Measurements from ENCODE around the gene TPK1. TPM values are rescaled to one million over a fixed set of nuclear protein-coding genes. Genes with fewer than 3 reads are reported as not detected.

The TPK1 gene
- polyA plus RNA-seq, 1 donor from 2014 or later, result 3.5 TPM

GRCh38 chr7:144709066-144709465 is 126.8 kb downstream of the TPK1 start:
- H2AFZ ChIP-seq (ENCODE audit: low read depth, low read length), result no peak overlapping the region
- H3K79me2 ChIP-seq (replicated peaks; ENCODE audit: insufficient read depth, low read length), result no peaks in the 10 kb centered on the region
- H3K36me3 ChIP-seq (ENCODE audit: insufficient read depth, low read length), result no peaks in the 10 kb centered on the region
- no peaks in the 10 kb centered on the region for H3K9me2 ChIP-seq (ENCODE audit: insufficient read depth, low read length)
- TF ChIP-seq TAF1 (IDR thresholded peaks at IDR 0.05; ENCODE audit: low read depth), result no peak
- TF ChIP-seq REST (IDR thresholded peaks at IDR 0.05; ENCODE audit: borderline replicate concordance), result no peak
- TF ChIP-seq SMC3 (conservative IDR thresholded peaks at IDR 0.05; ENCODE audit: poor library complexity), result no peak
- TF ChIP-seq CTCF (IDR thresholded peaks at IDR 0.05; ENCODE audit: poor library complexity, severe bottlenecking), result no peak
- no peak for TF ChIP-seq EZH2 (IDR thresholded peaks at IDR 0.05; ENCODE audit: borderline replicate concordance, insufficient read depth, low read length, poor library complexity, severe bottlenecking)
- TF ChIP-seq EP300 (conservative IDR thresholded peaks at IDR 0.05; ENCODE audit: poor library complexity, severe bottlenecking), result no peak
- no peak for TF ChIP-seq POLR2AphosphoS5 (IDR thresholded peaks at IDR 0.05)
- no peak for TF ChIP-seq RAD21 (conservative IDR thresholded peaks at IDR 0.05)
- no peak for TF ChIP-seq MXI1 (conservative IDR thresholded peaks at IDR 0.05; ENCODE audit: poor library complexity, severe bottlenecking)
- H3K4me3 ChIP-seq (ENCODE audit: low read length), result no peak overlapping the region
- H3F3A ChIP-seq (ENCODE audit: insufficient read depth, low read length, poor library complexity, severe bottlenecking), result no peaks in the 10 kb centered on the region
- H3K9me3 ChIP-seq (ENCODE audit: low read length), result no peaks in the 10 kb centered on the region
- no peaks in the 10 kb centered on the region for H3K27me3 ChIP-seq (ENCODE audit: insufficient read depth, low read depth, low read length)
- no peaks in the 10 kb centered on the region for H4K20me1 ChIP-seq (ENCODE audit: insufficient read depth)
- no peak overlapping the region for H3K9ac ChIP-seq (ENCODE audit: low read length)
- no peak overlapping the region for H3K27ac ChIP-seq (ENCODE audit: low read length)
- no peak overlapping the region for H3K4me2 ChIP-seq (ENCODE audit: low read length)

GRCh38 chr7:144691240-144691639 is 144.6 kb downstream of the TPK1 start:
- Histone ChIP-seq H2AFZ (ENCODE audit: low read depth, low read length) (no peak overlapping the region), H3K27ac (ENCODE audit: low read length) (no peak overlapping the region), H3K36me3 (ENCODE audit: insufficient read depth, low read length) (no peaks in the 10 kb centered on the region), H3K4me2 (ENCODE audit: low read length) (no peak overlapping the region), H3K9ac (ENCODE audit: low read length) (no peak overlapping the region), H3K27me3 (ENCODE audit: insufficient read depth, low read depth, low read length) (no peaks in the 10 kb centered on the region), H3K9me3 (ENCODE audit: low read length) (no peaks in the 10 kb centered on the region), H3F3A (ENCODE audit: insufficient read depth, low read length, poor library complexity, severe bottlenecking) (no peaks in the 10 kb centered on the region), H4K20me1 (ENCODE audit: insufficient read depth) (no peaks in the 10 kb centered on the region), H3K9me2 (ENCODE audit: insufficient read depth, low read length) (no peaks in the 10 kb centered on the region), H3K79me2 (replicated peaks; ENCODE audit: insufficient read depth, low read length) (no peaks in the 10 kb centered on the region), H3K4me3 (ENCODE audit: low read length) (no peak overlapping the region)
- TF ChIP-seq REST (IDR thresholded peaks at IDR 0.05; ENCODE audit: borderline replicate concordance), result no peak
- TF ChIP-seq EZH2 (IDR thresholded peaks at IDR 0.05; ENCODE audit: borderline replicate concordance, insufficient read depth, low read length, poor library complexity, severe bottlenecking), result no peak
- TF ChIP-seq POLR2AphosphoS5 (IDR thresholded peaks at IDR 0.05), result no peak
- TF ChIP-seq EP300 (conservative IDR thresholded peaks at IDR 0.05; ENCODE audit: poor library complexity, severe bottlenecking), result no peak
- no peak for TF ChIP-seq SMC3 (conservative IDR thresholded peaks at IDR 0.05; ENCODE audit: poor library complexity)
- TF ChIP-seq RAD21 (conservative IDR thresholded peaks at IDR 0.05), result no peak
- TF ChIP-seq CTCF (IDR thresholded peaks at IDR 0.05; ENCODE audit: poor library complexity, severe bottlenecking), result no peak
- TF ChIP-seq TAF1 (IDR thresholded peaks at IDR 0.05; ENCODE audit: low read depth), result no peak
- no peak for TF ChIP-seq MXI1 (conservative IDR thresholded peaks at IDR 0.05; ENCODE audit: poor library complexity, severe bottlenecking)
